Fibroblast of pulmonary artery (primary cell): ENCODE results near the gene MYD88.

Experiments used
- DNase-seq: peaks from one replicate; pipeline ENCODE4 v3.0.0-alpha.2; 2010; ENCODE audit warnings: low read depth
- H3K4me3 ChIP-seq: replicated peaks from 2 replicates; pipeline ENCODE4 v1.5.1; 2011; ENCODE audit warnings: low read depth, mild to moderate bottlenecking, control low read depth, low read length, moderate library complexity
- TF ChIP-seq, protein P1 (sequence below): IDR thresholded peaks from 2 replicates; pipeline ENCODE4 v1.5.1; 2011; ENCODE audit warnings: mild to moderate bottlenecking, control low read depth, low read length, inconsistent platforms; ENCODE audit errors: missing control alignments

Gene MYD88

DNA sequence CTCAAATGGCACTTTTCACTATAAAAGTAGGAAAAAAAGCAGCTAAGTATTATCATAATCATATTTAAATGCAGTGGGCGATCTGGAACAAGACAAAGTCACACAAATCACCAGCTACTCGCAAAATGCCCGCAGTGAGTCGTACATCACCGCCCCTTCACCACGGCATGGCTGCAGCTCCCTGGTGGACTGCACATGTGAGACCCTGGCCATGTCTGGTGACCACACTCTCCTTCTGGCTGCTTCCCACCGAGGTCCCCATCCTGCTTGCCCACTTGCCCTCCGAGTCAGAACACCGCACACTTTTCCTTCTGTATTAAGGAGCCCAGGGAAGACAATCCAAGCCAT lies 40.1 kb upstream of the MYD88 start:
- no peak for DNase-seq
- no peak overlapping the region for H3K4me3 ChIP-seq
- TF ChIP-seq, protein P1, sequence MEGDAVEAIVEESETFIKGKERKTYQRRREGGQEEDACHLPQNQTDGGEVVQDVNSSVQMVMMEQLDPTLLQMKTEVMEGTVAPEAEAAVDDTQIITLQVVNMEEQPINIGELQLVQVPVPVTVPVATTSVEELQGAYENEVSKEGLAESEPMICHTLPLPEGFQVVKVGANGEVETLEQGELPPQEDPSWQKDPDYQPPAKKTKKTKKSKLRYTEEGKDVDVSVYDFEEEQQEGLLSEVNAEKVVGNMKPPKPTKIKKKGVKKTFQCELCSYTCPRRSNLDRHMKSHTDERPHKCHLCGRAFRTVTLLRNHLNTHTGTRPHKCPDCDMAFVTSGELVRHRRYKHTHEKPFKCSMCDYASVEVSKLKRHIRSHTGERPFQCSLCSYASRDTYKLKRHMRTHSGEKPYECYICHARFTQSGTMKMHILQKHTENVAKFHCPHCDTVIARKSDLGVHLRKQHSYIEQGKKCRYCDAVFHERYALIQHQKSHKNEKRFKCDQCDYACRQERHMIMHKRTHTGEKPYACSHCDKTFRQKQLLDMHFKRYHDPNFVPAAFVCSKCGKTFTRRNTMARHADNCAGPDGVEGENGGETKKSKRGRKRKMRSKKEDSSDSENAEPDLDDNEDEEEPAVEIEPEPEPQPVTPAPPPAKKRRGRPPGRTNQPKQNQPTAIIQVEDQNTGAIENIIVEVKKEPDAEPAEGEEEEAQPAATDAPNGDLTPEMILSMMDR = no peak

DNA sequence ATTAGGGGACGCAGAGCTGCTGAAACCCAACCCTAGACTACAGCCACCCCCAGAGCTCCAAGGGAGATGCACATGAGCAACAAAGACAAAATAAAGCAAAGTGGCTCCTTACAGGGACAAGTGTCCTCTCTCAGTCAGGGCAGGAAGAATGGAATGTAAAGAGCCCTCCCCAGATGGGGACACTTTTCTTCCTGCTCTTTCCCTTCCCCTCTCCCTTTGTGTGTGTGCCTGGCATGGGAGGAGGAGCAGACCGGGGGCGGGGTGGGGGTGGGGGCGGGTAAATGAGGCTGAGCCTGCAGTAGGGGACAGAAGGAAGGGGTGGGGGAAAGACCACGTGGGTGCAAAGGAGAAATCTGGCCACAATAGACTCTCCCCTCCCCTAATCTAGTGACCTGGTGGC lies 38.9 kb upstream of the MYD88 start:
- no peak for DNase-seq
- no peak overlapping the region for H3K4me3 ChIP-seq
- TF ChIP-seq, protein P1 = no peak

DNA sequence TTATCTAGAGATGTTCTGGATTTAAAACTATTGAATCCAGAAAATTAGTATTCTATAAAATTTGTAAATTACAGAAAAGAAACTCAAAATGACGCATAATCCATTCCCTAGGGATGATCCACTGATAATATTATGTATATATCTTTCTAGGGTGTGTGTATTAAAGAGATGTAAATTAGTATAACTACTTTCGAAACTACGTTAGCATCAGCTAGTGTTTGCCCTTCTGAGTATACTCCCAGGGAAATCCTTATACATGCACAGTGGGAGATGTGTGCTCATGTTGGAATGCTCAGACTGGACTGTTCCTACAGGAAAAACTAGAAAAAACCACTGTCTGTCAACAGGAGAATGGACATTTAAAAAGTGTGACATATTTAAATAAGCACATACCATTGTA lies 38.0 kb upstream of the MYD88 start:
- TF ChIP-seq, protein P1 = no peak
- no peak for DNase-seq
- H3K4me3 ChIP-seq = no peak overlapping the region

DNA sequence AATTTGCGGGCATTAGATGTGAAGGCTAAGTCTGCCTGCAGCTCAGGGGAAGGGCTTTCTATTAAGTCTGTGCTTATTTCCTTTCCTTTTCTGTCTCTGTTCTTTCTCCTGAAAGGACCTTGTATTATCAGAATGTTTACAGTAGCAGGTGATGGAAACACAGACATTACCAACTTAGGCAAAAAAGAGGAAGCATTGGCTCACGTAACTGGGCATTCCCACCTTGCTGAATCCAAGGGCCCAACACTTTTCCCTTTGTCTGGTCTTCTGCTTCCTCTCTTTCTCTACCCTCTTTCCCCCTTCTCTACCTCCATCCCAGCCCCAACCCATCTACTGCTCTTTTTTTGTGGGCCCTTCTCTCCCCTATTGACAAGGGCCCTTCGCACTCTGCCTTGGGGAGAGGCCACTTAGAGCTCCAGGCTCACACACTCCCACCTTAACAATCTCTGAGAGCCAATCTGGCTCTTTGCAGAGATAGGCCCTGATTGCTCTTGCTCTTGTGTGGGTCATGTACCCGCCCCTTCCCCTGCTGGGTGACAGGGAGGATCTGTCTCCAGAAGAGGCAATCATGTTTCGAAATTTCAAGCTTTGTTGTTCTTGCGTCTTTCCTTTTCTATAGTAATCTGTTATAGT lies 36.5 kb upstream of the MYD88 start:
- TF ChIP-seq, protein P1 = no peak
- DNase-seq = no peak

DNA sequence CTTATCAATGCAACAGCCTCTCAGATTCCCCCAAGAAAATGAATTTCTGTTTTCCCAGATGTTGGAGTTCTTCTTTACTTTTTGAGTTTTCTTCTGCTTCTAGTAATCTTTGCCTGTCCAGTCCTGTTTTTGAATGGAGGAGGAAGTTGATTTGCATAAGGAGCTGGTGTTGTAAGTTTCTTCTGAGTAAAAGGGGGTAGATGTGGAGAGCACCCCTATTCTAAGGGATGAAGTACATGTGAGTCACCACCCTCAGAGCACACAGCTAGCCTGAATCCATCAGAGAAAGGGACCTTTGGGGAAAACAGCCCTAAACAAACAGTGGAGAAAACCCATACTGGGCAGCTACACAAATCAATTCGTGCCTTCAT lies 36.0 kb upstream of the MYD88 start:
- no peak for DNase-seq
- TF ChIP-seq, protein P1 = no peak
- H3K4me3 ChIP-seq = no peak overlapping the region

More for the DNA sequence above, 36.5 kb upstream of the MYD88 start:
- H3K4me3 ChIP-seq = no peak overlapping the region

DNA sequence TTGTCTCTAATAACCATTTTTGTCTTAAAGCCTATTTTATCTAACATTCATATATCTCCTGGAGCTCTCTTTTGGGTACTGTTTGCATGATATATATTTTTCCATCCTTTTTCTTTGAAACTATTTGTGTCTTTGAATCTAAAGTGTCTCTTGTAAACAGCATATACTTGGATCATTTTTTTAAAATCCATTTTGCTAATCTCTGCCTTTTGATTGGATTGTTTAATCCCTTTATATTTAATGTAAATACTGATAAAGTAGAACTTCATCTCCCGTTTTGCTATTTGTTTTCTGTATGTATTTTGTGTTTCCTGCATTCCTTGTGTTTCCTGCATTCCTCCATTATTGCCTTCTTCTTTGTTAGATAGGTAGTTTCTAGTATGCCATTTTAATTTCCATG lies 32.9 kb upstream of the MYD88 start:
- no peak overlapping the region for H3K4me3 ChIP-seq
- TF ChIP-seq, protein P1 = no peak
- no peak for DNase-seq

DNA sequence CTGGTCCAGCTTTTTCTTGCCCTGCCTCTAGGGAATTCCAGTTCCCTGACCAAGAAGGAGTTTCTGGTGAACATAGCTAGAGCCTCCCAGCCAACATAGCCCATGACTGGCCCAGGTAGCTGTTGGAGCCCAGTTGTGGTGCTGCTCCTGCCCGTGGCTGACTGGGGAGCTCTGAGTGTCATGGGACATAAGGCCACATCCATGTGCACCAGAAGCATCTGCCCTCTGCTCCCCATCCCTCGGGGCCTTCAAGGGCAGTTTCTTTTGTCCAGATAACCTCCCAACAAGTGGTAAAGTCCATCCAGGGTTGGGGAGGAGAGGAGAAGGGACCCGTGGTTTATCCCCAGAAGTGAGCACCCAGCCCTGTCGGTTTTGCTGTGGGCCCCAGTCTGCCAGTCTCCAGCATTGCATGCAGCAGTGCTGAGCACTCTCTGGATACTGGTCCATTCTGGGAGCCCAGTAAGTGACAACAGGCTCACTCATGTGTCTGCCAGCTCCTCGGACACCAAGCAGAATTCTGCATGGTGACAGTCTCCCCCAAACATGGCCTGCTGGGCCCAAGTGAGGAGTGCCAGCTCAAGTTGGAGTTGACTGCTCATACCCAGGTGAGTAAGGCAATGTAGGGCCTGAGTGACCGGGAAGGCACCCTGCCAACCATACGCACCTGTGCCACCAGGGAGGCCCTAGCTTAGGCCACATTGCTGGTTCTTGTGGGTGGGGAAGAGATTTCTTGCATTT lies 30.4 kb upstream of the MYD88 start:
- no peak overlapping the region for H3K4me3 ChIP-seq
- TF ChIP-seq, protein P1 = no peak
- DNase-seq = no peak
